HepG2 (cell line): ENCODE data around the gene NAT9. TPM values are rescaled to one million over a fixed set of nuclear protein-coding genes. Genes with fewer than 3 reads are reported as not detected.

Experiments
- AGO2 ChIP-seq: fragments of 200-400 bp; formaldehyde crosslinking; optimal IDR thresholded peaks from 2 replicates; pipeline ENCODE3; 2017; ENCODE audit warnings: mild to moderate bottlenecking, low read depth, low read length, moderate library complexity
- ARID4A ChIP-seq: sonication (generic); formaldehyde crosslinking; IDR thresholded peaks from 2 replicates; pipeline ENCODE4 v1.5.0; 2020; ENCODE audit warnings: mild to moderate bottlenecking, missing genetic modification reagents, borderline replicate concordance
- ATF3 ChIP-seq: sonication (generic); formaldehyde crosslinking; IDR thresholded peaks from 2 replicates; pipeline ENCODE4 v1.4.0; 2020; ENCODE audit warnings: missing genetic modification reagents
- FOSL2 ChIP-seq: sonication (generic); formaldehyde crosslinking; IDR thresholded peaks from 2 replicates; pipeline ENCODE4 v1.4.0; 2020; ENCODE audit warnings: missing genetic modification reagents
- FOXO4 ChIP-seq: sonication (generic); formaldehyde crosslinking; conservative IDR thresholded peaks from 2 replicates; pipeline ENCODE4 v1.8.1; 2023; ENCODE audit warnings: missing genetic modification reagents
- HIVEP1 ChIP-seq: sonication (generic); formaldehyde crosslinking; IDR thresholded peaks from 2 replicates; pipeline ENCODE4 v1.4.0; 2020; ENCODE audit warnings: mild to moderate bottlenecking, missing genetic modification reagents
- HNRNPLL ChIP-seq: fragments of 200-400 bp; formaldehyde crosslinking; IDR thresholded peaks from 2 replicates; pipeline ENCODE4 v1.6.1; 2017; ENCODE audit warnings: mild to moderate bottlenecking, low read depth, low read length; ENCODE audit not compliant: poor library complexity, severe bottlenecking
- KMT2A ChIP-seq: sonication (generic); formaldehyde crosslinking; IDR thresholded peaks from 2 replicates; pipeline ENCODE4 v1.4.0; 2020; ENCODE audit warnings: missing genetic modification reagents
- MED8 ChIP-seq: sonication (generic); formaldehyde crosslinking; IDR thresholded peaks from 2 replicates; pipeline ENCODE4 v1.8.1; 2023; ENCODE audit warnings: mild to moderate bottlenecking, missing genetic modification reagents; ENCODE audit not compliant: insufficient replicate concordance
- MTA1 ChIP-seq: sonication (generic); formaldehyde crosslinking; IDR thresholded peaks from 2 replicates; pipeline ENCODE4 v1.4.0; 2020; ENCODE audit warnings: missing genetic modification reagents, mild to moderate bottlenecking, borderline replicate concordance
- ZNF143 ChIP-seq: sonication (generic); formaldehyde crosslinking; IDR thresholded peaks from 2 replicates; pipeline ENCODE4 v1.4.0; 2020; ENCODE audit warnings: missing genetic modification reagents
- ZNF224 ChIP-seq: sonication (generic); formaldehyde crosslinking; IDR thresholded peaks from 2 replicates; pipeline ENCODE4 v1.5.0; 2020; ENCODE audit warnings: mild to moderate bottlenecking, missing genetic modification reagents
- ZNF235 ChIP-seq: sonication (generic); formaldehyde crosslinking; IDR thresholded peaks from 2 replicates; pipeline ENCODE4 v1.8.1; 2023; ENCODE audit warnings: mild to moderate bottlenecking, missing genetic modification reagents, borderline replicate concordance
- ZNF274 ChIP-seq: sonication (generic); formaldehyde crosslinking; IDR thresholded peaks from 2 replicates; pipeline ENCODE4 v1.5.1; 2020; ENCODE audit warnings: mild to moderate bottlenecking, missing genetic modification reagents
- polyA plus RNA-seq, 8 experiments: library from polyadenylated mRNA; depleted of rRNA in 3 of 8; stranded (reverse) in 7 of 8; unstranded in 1 of 8; fragments of >200 nt; fragmentation: Illumina TruSeq in 4 of 8; extraction: Trizol in 4 of 8; gene quantifications; 2 replicates each; pipeline versions ENCODE4 v1.2.1 to v1.2.3, GENCODE V29; 2011 to 2016; ENCODE audit warnings: low read depth in 4 of 8, missing spikeins in 1 of 8, mixed read lengths in 1 of 8; ENCODE audit not compliant: insufficient read depth in 1 of 8
- total RNA-seq, 5 experiments: library from RNA; depleted of rRNA; stranded (reverse); fragments of >200 nt; fragmentation: Illumina TruSeq; extraction: Trizol; gene quantifications; 2 replicates each; pipeline ENCODE4 v1.2.3, GENCODE V29; 2016; ENCODE audit warnings: low read depth in 1 of 5
- TF ChIP-seq, protein P1 (sequence below): sonication (generic); formaldehyde crosslinking; IDR thresholded peaks from 2 replicates; pipeline ENCODE4 v1.4.0; 2020; ENCODE audit warnings: mild to moderate bottlenecking, missing genetic modification reagents, borderline replicate concordance
- TF ChIP-seq, protein P2 (sequence below): sonication (generic); formaldehyde crosslinking; IDR thresholded peaks from 2 replicates; pipeline ENCODE4 v1.5.0; 2020; ENCODE audit warnings: missing genetic modification reagents, mild to moderate bottlenecking, borderline replicate concordance

The NAT9 gene
- total and polyA plus RNA-seq, 2 of the 13 experiments (the other 11 are each of a cell fraction or from before 2014, with no cell fraction given), result 39.7 to 44.2 TPM

DNA sequence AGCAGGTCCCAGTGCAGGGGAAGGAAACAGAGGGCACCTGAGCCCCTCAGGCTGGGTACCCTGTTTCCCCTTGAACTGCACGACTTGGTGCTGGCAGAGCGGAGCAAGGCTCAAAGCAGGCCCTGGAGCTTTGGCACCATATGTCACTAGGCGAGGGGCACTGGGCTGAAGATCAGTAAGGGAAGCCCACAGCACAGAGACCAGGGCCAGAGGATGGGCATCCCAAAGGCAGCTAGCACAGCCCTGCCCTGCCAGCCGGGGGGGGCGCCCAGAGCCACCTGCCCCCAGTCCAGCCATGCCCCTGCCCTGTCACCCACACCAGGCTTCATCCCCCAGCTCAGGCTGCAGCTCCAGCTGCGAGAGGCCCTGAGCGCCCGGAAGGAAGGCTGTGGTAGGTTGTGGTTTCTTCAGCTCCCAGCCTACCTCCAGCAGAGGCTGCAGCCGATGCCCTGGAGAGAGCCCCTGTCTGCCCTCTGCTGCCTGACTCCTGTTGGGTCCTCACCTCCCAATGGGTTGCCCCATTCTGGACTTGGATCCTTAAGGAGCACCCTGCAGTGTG, 16.8 kb downstream of the NAT9 start (continued):
- peak; percentile 52; the same call in 1 of the 2 replicates for TF ChIP-seq ARID4A (CRISPR knock-in tag)
- no peak for TF ChIP-seq MTA1 (CRISPR knock-in tag)
- 0 out of 2 replicates have a peak, but pooled peaks have one; percentile 17 for TF ChIP-seq HIVEP1
- no peak for TF ChIP-seq ZNF143 (CRISPR knock-in tag)
- TF ChIP-seq, protein P1, sequence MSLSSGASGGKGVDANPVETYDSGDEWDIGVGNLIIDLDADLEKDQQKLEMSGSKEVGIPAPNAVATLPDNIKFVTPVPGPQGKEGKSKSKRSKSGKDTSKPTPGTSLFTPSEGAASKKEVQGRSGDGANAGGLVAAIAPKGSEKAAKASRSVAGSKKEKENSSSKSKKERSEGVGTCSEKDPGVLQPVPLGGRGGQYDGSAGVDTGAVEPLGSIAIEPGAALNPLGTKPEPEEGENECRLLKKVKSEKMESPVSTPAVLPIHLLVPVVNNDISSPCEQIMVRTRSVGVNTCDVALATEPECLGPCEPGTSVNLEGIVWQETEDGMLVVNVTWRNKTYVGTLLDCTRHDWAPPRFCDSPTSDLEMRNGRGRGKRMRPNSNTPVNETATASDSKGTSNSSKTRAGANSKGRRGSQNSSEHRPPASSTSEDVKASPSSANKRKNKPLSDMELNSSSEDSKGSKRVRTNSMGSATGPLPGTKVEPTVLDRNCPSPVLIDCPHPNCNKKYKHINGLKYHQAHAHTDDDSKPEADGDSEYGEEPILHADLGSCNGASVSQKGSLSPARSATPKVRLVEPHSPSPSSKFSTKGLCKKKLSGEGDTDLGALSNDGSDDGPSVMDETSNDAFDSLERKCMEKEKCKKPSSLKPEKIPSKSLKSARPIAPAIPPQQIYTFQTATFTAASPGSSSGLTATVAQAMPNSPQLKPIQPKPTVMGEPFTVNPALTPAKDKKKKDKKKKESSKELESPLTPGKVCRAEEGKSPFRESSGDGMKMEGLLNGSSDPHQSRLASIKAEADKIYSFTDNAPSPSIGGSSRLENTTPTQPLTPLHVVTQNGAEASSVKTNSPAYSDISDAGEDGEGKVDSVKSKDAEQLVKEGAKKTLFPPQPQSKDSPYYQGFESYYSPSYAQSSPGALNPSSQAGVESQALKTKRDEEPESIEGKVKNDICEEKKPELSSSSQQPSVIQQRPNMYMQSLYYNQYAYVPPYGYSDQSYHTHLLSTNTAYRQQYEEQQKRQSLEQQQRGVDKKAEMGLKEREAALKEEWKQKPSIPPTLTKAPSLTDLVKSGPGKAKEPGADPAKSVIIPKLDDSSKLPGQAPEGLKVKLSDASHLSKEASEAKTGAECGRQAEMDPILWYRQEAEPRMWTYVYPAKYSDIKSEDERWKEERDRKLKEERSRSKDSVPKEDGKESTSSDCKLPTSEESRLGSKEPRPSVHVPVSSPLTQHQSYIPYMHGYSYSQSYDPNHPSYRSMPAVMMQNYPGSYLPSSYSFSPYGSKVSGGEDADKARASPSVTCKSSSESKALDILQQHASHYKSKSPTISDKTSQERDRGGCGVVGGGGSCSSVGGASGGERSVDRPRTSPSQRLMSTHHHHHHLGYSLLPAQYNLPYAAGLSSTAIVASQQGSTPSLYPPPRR, result no peak
- peak; percentile 65 for TF ChIP-seq AGO2
- no peak for TF ChIP-seq KMT2A (CRISPR knock-in tag)
- no peak for TF ChIP-seq ZNF274 (CRISPR knock-in tag)
- TF ChIP-seq, protein P2, sequence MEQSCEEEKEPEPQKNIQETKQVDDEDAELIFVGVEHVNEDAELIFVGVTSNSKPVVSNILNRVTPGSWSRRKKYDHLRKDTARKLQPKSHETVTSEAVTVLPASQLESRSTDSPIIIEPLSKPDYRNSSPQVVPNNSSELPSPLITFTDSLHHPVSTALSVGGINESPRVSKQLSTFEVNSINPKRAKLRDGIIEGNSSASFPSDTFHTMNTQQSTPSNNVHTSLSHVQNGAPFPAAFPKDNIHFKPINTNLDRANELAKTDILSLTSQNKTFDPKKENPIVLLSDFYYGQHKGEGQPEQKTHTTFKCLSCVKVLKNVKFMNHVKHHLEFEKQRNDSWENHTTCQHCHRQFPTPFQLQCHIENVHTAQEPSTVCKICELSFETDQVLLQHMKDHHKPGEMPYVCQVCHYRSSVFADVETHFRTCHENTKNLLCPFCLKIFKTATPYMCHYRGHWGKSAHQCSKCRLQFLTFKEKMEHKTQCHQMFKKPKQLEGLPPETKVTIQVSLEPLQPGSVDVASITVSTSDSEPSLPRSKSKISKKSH, result 0 out of 2 replicates have a peak, but pooled peaks have one; percentile 14
- 0 out of 2 replicates have a peak, but pooled peaks have one; percentile 51 for TF ChIP-seq FOXO4 (CRISPR knock-in tag)
- peak; percentile 37 for TF ChIP-seq MED8
- TF ChIP-seq ZNF224 (CRISPR knock-in tag), result no peak
- 0 out of 2 replicates have a peak, but pooled peaks have one; percentile 68 for TF ChIP-seq ZNF235 (CRISPR knock-in tag)
- peak; percentile 2 for TF ChIP-seq HNRNPLL
- no peak for TF ChIP-seq FOSL2 (CRISPR knock-in tag)
- no peak for TF ChIP-seq ATF3 (CRISPR knock-in tag)
